HG03558 (cell line): ENCODE measurements around the gene ATP5F1D.
"Not testable (repeated sequence)": the region's sequence is repeated elsewhere in the genome, so short reads cannot be mapped to it uniquely, and the experiment has no call there.

Experiments used
- ATAC-seq: cut with Tn5 transposase; IDR thresholded peaks from one replicate; pipeline ENCODE4 v1.9.1; 2021; ENCODE audit warnings: moderate number of reproducible peaks; ENCODE audit not compliant: unreplicated experiment; ENCODE audit errors: extremely low read depth

Gene ATP5F1D

GRCh38 chr19:1245494-1246264 is 4.1 kb downstream of the ATP5F1D start:
- ATAC-seq, result no peak

GRCh38 chr19:1246265-1247087 is 4.9 kb downstream of the ATP5F1D start:
- ATAC-seq, result not testable (repeated sequence)

- no peak for ATAC-seq
Measured at GRCh38 chr19:1247748-1248138, 6.2 kb downstream of the ATP5F1D start.

- ATAC-seq, result no peak
Measured at GRCh38 chr19:1248139-1248785, 6.7 kb downstream of the ATP5F1D start, which contains the start of gene MIDN. TSS of gene MIDN (plus strand) at chr19:1248583. CDS start at chr19:1250297, 1,714 bp downstream.

- no peak for ATAC-seq
Measured at GRCh38 chr19:1248786-1249297, 7.3 kb downstream of the ATP5F1D start.

- ATAC-seq, result no peak
Measured at GRCh38 chr19:1249298-1249989, 7.9 kb downstream of the ATP5F1D start.

GRCh38 chr19:1249990-1250436 is 8.5 kb downstream of the ATP5F1D start:
- no peak for ATAC-seq

- ATAC-seq, result no peak
Measured at GRCh38 chr19:1250437-1251260, 9.1 kb downstream of the ATP5F1D start.

GRCh38 chr19:1251330-1252220 is 10.0 kb downstream of the ATP5F1D start:
- no peak for ATAC-seq

- ATAC-seq, result no peak
Measured at GRCh38 chr19:1252221-1252820, 10.8 kb downstream of the ATP5F1D start.

GRCh38 chr19:1252821-1253513 is 11.4 kb downstream of the ATP5F1D start:
- ATAC-seq, result no peak

- no peak for ATAC-seq
Measured at GRCh38 chr19:1253514-1254080, 12.0 kb downstream of the ATP5F1D start.

GRCh38 chr19:1254081-1254527 is 12.6 kb downstream of the ATP5F1D start:
- ATAC-seq, result no peak

- no peak for ATAC-seq
Measured at GRCh38 chr19:1254530-1255185, 13.1 kb downstream of the ATP5F1D start.

- ATAC-seq, result no peak
Measured at GRCh38 chr19:1255186-1256161, 13.9 kb downstream of the ATP5F1D start.
